Fibroblast of skin of left biceps (primary cell): Measurements from ENCODE around the gene ST7L.

Source experiments
- DNase-seq, 2 experiments: peaks; one replicate each; pipeline ENCODE4 v3.0.0-alpha.2; 2013; ENCODE audit warnings: low read depth in 2 of 2

Gene ST7L

GRCh38 chr1:112515311-112516009, 103.5 kb downstream of the ST7L start:
- no peak for DNase-seq

- no peak for DNase-seq
These were observed 104.0 kb downstream of the ST7L start for GRCh38 chr1:112514901-112515300.

- DNase-seq: no peak
These were observed 105.7 kb downstream of the ST7L start for GRCh38 chr1:112513112-112513870.

- no peak for DNase-seq
These were observed 107.0 kb downstream of the ST7L start for GRCh38 chr1:112511897-112512296.

- DNase-seq: no peak
These were observed 108.6 kb downstream of the ST7L start for GRCh38 chr1:112510340-112510739.

- no peak for DNase-seq
These were observed 109.2 kb downstream of the ST7L start for GRCh38 chr1:112509660-112510178.

- no peak for DNase-seq
These were observed 109.8 kb downstream of the ST7L start for GRCh38 chr1:112509005-112509659.

- DNase-seq: no peak
These were observed 110.5 kb downstream of the ST7L start, which contains the start of gene WNT2B for GRCh38 chr1:112508278-112509004. Gene WNT2B, plus strand, starts transcription at chr1:112508965. Its CDS starts 298 bp downstream, at chr1:112509263.

GRCh38 chr1:112507921-112508277, 111.0 kb downstream of the ST7L start:
- no peak for DNase-seq

GRCh38 chr1:112507336-112507735, 111.6 kb downstream of the ST7L start:
- DNase-seq: no peak

- no peak for DNase-seq
These were observed 112.2 kb downstream of the ST7L start for GRCh38 chr1:112506731-112507130.

- DNase-seq: no peak
These were observed 112.6 kb downstream of the ST7L start for GRCh38 chr1:112506306-112506705.

GRCh38 chr1:112505878-112506277, 113.1 kb downstream of the ST7L start:
- no peak for DNase-seq

- DNase-seq: no peak
These were observed 113.5 kb downstream of the ST7L start for GRCh38 chr1:112505400-112505785.

GRCh38 chr1:112504661-112505399, 114.1 kb downstream of the ST7L start:
- DNase-seq: no peak

GRCh38 chr1:112504001-112504660, 114.8 kb downstream of the ST7L start:
- DNase-seq: no peak

GRCh38 chr1:112502826-112503225, 116.1 kb downstream of the ST7L start:
- DNase-seq: no peak

- peak; percentile 30 to 34 for DNase-seq
These were observed 116.9 kb downstream of the ST7L start for GRCh38 chr1:112501810-112502641.

- DNase-seq: no peak
These were observed 122.7 kb downstream of the ST7L start for GRCh38 chr1:112496290-112496689.

GRCh38 chr1:112493351-112493750, 125.6 kb downstream of the ST7L start:
- no peak for DNase-seq
